Measurements from ENCODE around the gene MYO1G.
"Not testable (repeated sequence)": the region's sequence is repeated elsewhere in the genome, so short reads cannot be mapped to it uniquely, and the experiment has no call there.

MYO1G gene

GRCh38 chr7:45007571-45008328 is 28.9 kb upstream of the MYO1G start:
- Histone ChIP-seq H3K4me1 (peaks cover 6% of the 10 kb centered on the region; the same call in 1 of the 2 replicates), H3K9me3 (no peaks in the 10 kb centered on the region), H3K4me3 (no peak overlapping the region), H3K27me3 (ENCODE audit: low read depth) (no peaks in the 10 kb centered on the region), H3K36me3 (replicated peaks) (no peaks in the 10 kb centered on the region)
- in situ Hi-C loops (cut with MboI; ENCODE audit: low sequenced_read_pairs) = no loop called here
- no peak for DNase-seq (ENCODE audit: low spot score in 2 of 2)

- no peaks in the 10 kb centered on the region for H3K36me3 ChIP-seq (replicated peaks)
- DNase-seq (ENCODE audit: low spot score in 2 of 2) = no peak
- H3K4me3 ChIP-seq = no peak overlapping the region
- in situ Hi-C loops (cut with MboI; ENCODE audit: low sequenced_read_pairs) = no loop called here
- H3K27me3 ChIP-seq (ENCODE audit: low read depth) = no peaks in the 10 kb centered on the region
- no peaks in the 10 kb centered on the region for H3K9me3 ChIP-seq
- peaks cover 6% of the 10 kb centered on the region; the same call in 1 of the 2 replicates for H3K4me1 ChIP-seq
Observed at GRCh38 chr7:45007106-45007505, 28.3 kb upstream of the MYO1G start.

- H3K27me3 ChIP-seq (ENCODE audit: low read depth) = no peaks in the 10 kb centered on the region
- in situ Hi-C loops (cut with MboI; ENCODE audit: low sequenced_read_pairs) = no loop called here
- H3K9me3 ChIP-seq = no peaks in the 10 kb centered on the region
- DNase-seq (ENCODE audit: low spot score in 2 of 2) = no peak
- H3K4me1 ChIP-seq = peaks cover 12% of the 10 kb centered on the region; the same call in 1 of the 2 replicates
- no peaks in the 10 kb centered on the region for H3K36me3 ChIP-seq (replicated peaks)
- H3K4me3 ChIP-seq = no peak overlapping the region
Observed at GRCh38 chr7:45003789-45004188, 25.0 kb upstream of the MYO1G start.

GRCh38 chr7:45001826-45002225 is 23.0 kb upstream of the MYO1G start:
- Histone ChIP-seq H3K36me3 (replicated peaks) (no peaks in the 10 kb centered on the region; the same call in 1 of the 2 replicates), H3K27me3 (ENCODE audit: low read depth) (no peaks in the 10 kb centered on the region), H3K4me1 (peaks cover 10% of the 10 kb centered on the region), H3K9me3 (no peaks in the 10 kb centered on the region), H3K4me3 (no peak overlapping the region)
- in situ Hi-C loops (cut with MboI; ENCODE audit: low sequenced_read_pairs) = no loop called here
- no peak for DNase-seq (ENCODE audit: low spot score in 2 of 2)

- Histone ChIP-seq H3K9me3 (no peaks in the 10 kb centered on the region), H3K4me1 (peaks cover 10% of the 10 kb centered on the region), H3K27me3 (ENCODE audit: low read depth) (no peaks in the 10 kb centered on the region), H3K36me3 (replicated peaks) (no peaks in the 10 kb centered on the region; the same call in 1 of the 2 replicates), H3K4me3 (peak overlapping the region; percentile 46)
- no peak for DNase-seq (ENCODE audit: low spot score in 2 of 2)
- in situ Hi-C loops (cut with MboI; ENCODE audit: low sequenced_read_pairs) = no loop called here
Observed at GRCh38 chr7:45001138-45001694, 22.4 kb upstream of the MYO1G start.

- H3K9me3 ChIP-seq = no peaks in the 10 kb centered on the region
- H3K36me3 ChIP-seq (replicated peaks) = no peaks in the 10 kb centered on the region; the same call in 1 of the 2 replicates
- peak within 1 kb of the TSS; percentile 46 for H3K4me3 ChIP-seq
- no peaks in the 10 kb centered on the region for H3K27me3 ChIP-seq (ENCODE audit: low read depth)
- peaks cover 10% of the 10 kb centered on the region for H3K4me1 ChIP-seq
- in situ Hi-C loops (cut with MboI; ENCODE audit: low sequenced_read_pairs) = no loop called here
- peak in 1 of 2 experiments; percentile 59 for DNase-seq (ENCODE audit: low spot score in 2 of 2)
Observed at GRCh38 chr7:45000093-45001032, 21.5 kb upstream of the MYO1G start, which contains the start of gene CCM2. CCM2 (plus strand) TSS chr7:45000201; CDS start chr7:45000334, 133 bp downstream.

- DNase-seq (ENCODE audit: low spot score in 2 of 2) = peak; percentile 96 to 100
- in situ Hi-C loops (cut with MboI; ENCODE audit: low sequenced_read_pairs) = no loop called here
- Histone ChIP-seq H3K36me3 (replicated peaks) (no peaks in the 10 kb centered on the region; the same call in 1 of the 2 replicates), H3K4me3 (peak overlapping the region; percentile 46), H3K9me3 (no peaks in the 10 kb centered on the region), H3K4me1 (peaks cover 10% of the 10 kb centered on the region), H3K27me3 (ENCODE audit: low read depth) (no peaks in the 10 kb centered on the region)
Observed at GRCh38 chr7:44999245-45000092, 20.7 kb upstream of the MYO1G start.

GRCh38 chr7:44998153-44998871 is 19.5 kb upstream of the MYO1G start:
- peak overlapping the region; percentile 46 for H3K4me3 ChIP-seq
- in situ Hi-C loops (cut with MboI; ENCODE audit: low sequenced_read_pairs) = no loop called here
- no peak for DNase-seq (ENCODE audit: low spot score in 2 of 2)
- peaks cover 10% of the 10 kb centered on the region for H3K4me1 ChIP-seq
- no peaks in the 10 kb centered on the region for H3K9me3 ChIP-seq
- no peaks in the 10 kb centered on the region; the same call in 1 of the 2 replicates for H3K36me3 ChIP-seq (replicated peaks)
- no peaks in the 10 kb centered on the region for H3K27me3 ChIP-seq (ENCODE audit: low read depth)

- DNase-seq (ENCODE audit: low spot score in 2 of 2) = no peak
- in situ Hi-C loops (cut with MboI; ENCODE audit: low sequenced_read_pairs) = no loop called here
- H3K27me3 ChIP-seq (ENCODE audit: low read depth) = no peaks in the 10 kb centered on the region
- H3K4me1 ChIP-seq = peaks cover 9% of the 10 kb centered on the region
- no peaks in the 10 kb centered on the region; the same call in 1 of the 2 replicates for H3K36me3 ChIP-seq (replicated peaks)
- H3K4me3 ChIP-seq = no peak overlapping the region
- H3K9me3 ChIP-seq = no peaks in the 10 kb centered on the region
Observed at GRCh38 chr7:44995555-44996493, 17.0 kb upstream of the MYO1G start.

- no peak overlapping the region for H3K4me3 ChIP-seq
- in situ Hi-C loops (cut with MboI; ENCODE audit: low sequenced_read_pairs) = no loop called here
- no peak for DNase-seq (ENCODE audit: low spot score in 2 of 2)
- no peaks in the 10 kb centered on the region for H3K27me3 ChIP-seq (ENCODE audit: low read depth)
- H3K4me1 ChIP-seq = peaks cover 13% of the 10 kb centered on the region
- no peaks in the 10 kb centered on the region; the same call in 1 of the 2 replicates for H3K36me3 ChIP-seq (replicated peaks)
- no peaks in the 10 kb centered on the region for H3K9me3 ChIP-seq
Observed at GRCh38 chr7:44994877-44995554, 16.2 kb upstream of the MYO1G start.

GRCh38 chr7:44992004-44992795 is 13.4 kb upstream of the MYO1G start:
- H3K4me3 ChIP-seq; H3K27me3 ChIP-seq (ENCODE audit: low read depth); DNase-seq (ENCODE audit: low spot score in 2 of 2); H3K9me3 ChIP-seq; H3K36me3 ChIP-seq (replicated peaks); in situ Hi-C loops (cut with MboI; ENCODE audit: low sequenced_read_pairs): not testable (repeated sequence)
- H3K4me1 ChIP-seq = peaks cover 15% of the 10 kb centered on the region
